ENCODE measurements around the gene LDB3. TPM values are rescaled to one million over a fixed set of nuclear protein-coding genes. Genes with fewer than 3 reads are reported as not detected.

Gene LDB3
- total and polyA plus RNA-seq, 9 of the 15 experiments (the other 6 are each of a cell fraction or from before 2014, with no cell fraction given) = 0.03 TPM; not detected in 8

- Histone ChIP-seq H2AFZ (ENCODE audit: low read depth, low read length) (0 out of 2 replicates have a peak overlapping the region, but pooled peaks have one; percentile 39), H3K4me2 (ENCODE audit: insufficient read depth, low read length) (no peak overlapping the region), H3K9me1 (ENCODE audit: control insufficient read depth, insufficient read depth, low read length) (peaks cover 3% of the 10 kb centered on the region), H3K4me1 (replicated peaks in 1 of 2; ENCODE audit: control insufficient read depth in 2 of 2, insufficient read depth in 2 of 2, low read length in 2 of 2) (peaks cover 0 to 6% of the 10 kb centered on the region in 2 experiments; a peak in 1 of 5 replicates), H3K9me3 (replicated peaks; ENCODE audit: control insufficient read depth, insufficient read depth, low read depth, low read length) (no peaks in the 10 kb centered on the region), H3K27ac (ENCODE audit: extremely low read depth, low read depth, low read length) (no peak overlapping the region), H4K20me1 (replicated peaks; ENCODE audit: control insufficient read depth, insufficient read depth, low read length) (no peaks in the 10 kb centered on the region), H3K79me2 (ENCODE audit: control insufficient read depth, insufficient read depth, low read length) (no peaks in the 10 kb centered on the region), H3K9ac (ENCODE audit: insufficient read depth in 1 of 2, low read depth in 2 of 2, low read length in 2 of 2) (peak overlapping the region in 1 of 2 experiments; percentile 10; a peak in 1 of 4 replicates), H3K27me3 (ENCODE audit: control insufficient read depth in 2 of 2, insufficient read depth in 2 of 2, low read length in 2 of 2) (peaks cover 0 to 5% of the 10 kb centered on the region in 2 experiments; a peak in 1 of 5 replicates), H3K4me3 (no peak overlapping the region), H3K36me3 (ENCODE audit: control insufficient read depth, insufficient read depth, low read length) (no peaks in the 10 kb centered on the region)
- 5% methylated on average over 7 of the region's 10 CpGs for WGBS (ENCODE audit: insufficient coverage, low coverage, missing lambda C conversion rate)
- ATAC-seq = peak; percentile 87
- intact Hi-C loops (cut with micrococcal nuclease) = loop anchor here (1.0 kb wide), 1 partner anchor 205 kb away; no protein-coding TSS in a partner anchor
- POLR2A ChIA-PET = interaction anchor here (0.7 kb wide), 1 partner anchor 14 kb away, joined by 3 read pairs; no protein-coding TSS in a partner anchor
- DNase-seq (ENCODE audit: extremely low read depth in 1 of 4, low spot score in 3 of 4) = peak; percentile 59 to 66 (median 62)
- in situ Hi-C loops (cut with MboI) = no loop called here
- CTCF ChIA-PET (ENCODE audit: low intra/inter-chr PET ratio) = interaction anchor here (1.1 to 1.5 kb wide), 3 partner anchors 205 to 266 kb away, joined by 4 read pairs; no protein-coding TSS in a partner anchor
- BruUV-seq (replicated peaks) = no TSS peak
- no peak for FAIRE-seq
- peak; percentile 25 for TF ChIP-seq CTCFL (IDR thresholded peaks at IDR 0.05; ENCODE audit: borderline replicate concordance, insufficient read depth, low read depth, low read length, poor library complexity, severe bottlenecking)
- no peak for TF ChIP-seq HOXB6 (CRISPR knock-in tag; IDR thresholded peaks at IDR 0.05; ENCODE audit: borderline replicate concordance)
- TF ChIP-seq TFE3 (CRISPR knock-in tag; IDR thresholded peaks at IDR 0.05) = no peak
- no peak for TF ChIP-seq BCLAF1 (IDR thresholded peaks at IDR 0.05; ENCODE audit: borderline replicate concordance in 1 of 2, control insufficient read depth in 1 of 2, low read depth in 2 of 2, low read length in 1 of 2)
- no peak for TF ChIP-seq PRPF4 (IDR thresholded peaks at IDR 0.05; ENCODE audit: insufficient read depth, low read depth, low read length, poor library complexity, severe bottlenecking)
- no peak for TF ChIP-seq LARP7 (IDR thresholded peaks at IDR 0.05)
- no peak for TF ChIP-seq SRF (CRISPR knock-in tag; IDR thresholded peaks at IDR 0.05)
- TF ChIP-seq CEBPB (tag; IDR thresholded peaks at IDR 0.05) = no peak
- no peak for TF ChIP-seq CTBP1 (IDR thresholded peaks at IDR 0.05; ENCODE audit: borderline replicate concordance)
- TF ChIP-seq ARID2 (IDR thresholded peaks at IDR 0.05) = no peak
- TF ChIP-seq CHD4 (IDR thresholded peaks at IDR 0.05; ENCODE audit: insufficient read depth, insufficient replicate concordance, low read depth, low read length, poor library complexity, severe bottlenecking) = no peak
- peak; percentile 52 to 64 for TF ChIP-seq RAD21 (CRISPR knock-in tag; conservative IDR thresholded peaks at IDR 0.05 in 1 of 2, IDR thresholded peaks at IDR 0.05 in 1 of 2)
These were observed 25.5 kb downstream of the LDB3 start for GRCh38 chr10:86693721-86694369.
